Hippocampal formation (tissue), 2 donors: ENCODE measurements around the gene INSR.
"Not testable (repeated sequence)": the region's sequence is repeated elsewhere in the genome, so short reads cannot be mapped to it uniquely, and the experiment has no call there.

Experiments used
- DNase-seq, 2 donors: peaks; one replicate each; lab custom pipeline; 2025; lab: John Stamatoyannopoulos, UW

Gene INSR

GRCh38 chr19:7258041-7258839 lies 36.0 kb downstream of the INSR start:
- no peak for DNase-seq

- DNase-seq, result no peak
These were observed 36.8 kb downstream of the INSR start for GRCh38 chr19:7257148-7258040.

- no peak for DNase-seq
These were observed 38.6 kb downstream of the INSR start for GRCh38 chr19:7255631-7256030.

- DNase-seq, result no peak
These were observed 39.1 kb downstream of the INSR start for GRCh38 chr19:7255119-7255518.

- no peak for DNase-seq
These were observed 39.6 kb downstream of the INSR start for GRCh38 chr19:7254590-7254989.

GRCh38 chr19:7252364-7252763 lies 41.9 kb downstream of the INSR start:
- DNase-seq, result no peak

- DNase-seq, result no peak
These were observed 42.7 kb downstream of the INSR start for GRCh38 chr19:7251494-7251893.

GRCh38 chr19:7250951-7251350 lies 43.3 kb downstream of the INSR start:
- DNase-seq, result no peak

GRCh38 chr19:7250057-7250596 lies 44.1 kb downstream of the INSR start:
- DNase-seq, result no peak

GRCh38 chr19:7247155-7247554 lies 47.1 kb downstream of the INSR start:
- no peak for DNase-seq

- DNase-seq, result no peak
These were observed 47.6 kb downstream of the INSR start for GRCh38 chr19:7246601-7247000.

- no peak for DNase-seq
These were observed 51.5 kb downstream of the INSR start for GRCh38 chr19:7242601-7243258.

- DNase-seq, result no peak
These were observed 56.2 kb downstream of the INSR start for GRCh38 chr19:7238051-7238450.

- DNase-seq, result no peak
These were observed 58.1 kb downstream of the INSR start for GRCh38 chr19:7236153-7236552.

- peak in 1 of 2 donors; percentile 44 for DNase-seq
These were observed 63.4 kb downstream of the INSR start for GRCh38 chr19:7230826-7231225.

GRCh38 chr19:7229735-7230134 lies 64.5 kb downstream of the INSR start:
- no peak for DNase-seq

- DNase-seq, result no peak
These were observed 65.2 kb downstream of the INSR start for GRCh38 chr19:7228935-7229541.

GRCh38 chr19:7227735-7228134 lies 66.5 kb downstream of the INSR start:
- DNase-seq, result no peak

GRCh38 chr19:7227149-7227548 lies 67.1 kb downstream of the INSR start:
- not testable (repeated sequence) for DNase-seq

GRCh38 chr19:7226739-7227138 lies 67.5 kb downstream of the INSR start:
- no peak for DNase-seq

- no peak for DNase-seq
These were observed 68.5 kb downstream of the INSR start for GRCh38 chr19:7225741-7226140.

- DNase-seq, result no peak
These were observed 69.2 kb downstream of the INSR start for GRCh38 chr19:7224995-7225394.
